HEK293T (cell line): ENCODE results near the gene CARMIL3.
"Not testable (repeated sequence)": the region's sequence is repeated elsewhere in the genome, so short reads cannot be mapped to it uniquely, and the experiment has no call there.

Experiments used
- CTCF ChIA-PET: fragments of 350-600 bp; formaldehyde crosslinking; extraction: SDS; loops from one replicate; lab custom pipeline; 2021; ENCODE audit warnings: antibody characterized with exemption, inconsistent platforms; lab: Yijun Ruan, JAX
- POLR2A ChIA-PET: fragments of 350-600 bp; formaldehyde crosslinking; extraction: SDS; loops from one replicate; lab custom pipeline; 2020; ENCODE audit warnings: antibody characterized with exemption, inconsistent platforms; lab: Yijun Ruan, JAX
- DNase-seq: peaks from one replicate; pipeline ENCODE4 v3.0.0; 2012; ENCODE audit warnings: mixed read lengths; ENCODE audit errors: extremely low spot score
- ARNT ChIP-seq: fragments of 450-650 bp; IDR thresholded peaks from 2 replicates; pipeline ENCODE4 v1.6.1; 2017; ENCODE audit warnings: mild to moderate bottlenecking
- BHLHE40 ChIP-seq: fragments of 450-650 bp; IDR thresholded peaks from 2 replicates; pipeline ENCODE4 v1.6.1; 2016; ENCODE audit warnings: mild to moderate bottlenecking, moderate library complexity, borderline replicate concordance
- CTBP1 ChIP-seq: fragments of 450-650 bp; IDR thresholded peaks from 2 replicates; pipeline ENCODE4 v1.6.1; 2016; ENCODE audit warnings: borderline replicate concordance
- ELF4 ChIP-seq: fragments of 450-650 bp; IDR thresholded peaks from 2 replicates; pipeline ENCODE4 v1.6.1; 2017; ENCODE audit warnings: antibody characterized with exemption
- FOXA1 ChIP-seq: fragments of 450-650 bp; IDR thresholded peaks from 2 replicates; pipeline ENCODE4 v1.6.1; 2016; ENCODE audit warnings: mild to moderate bottlenecking
- FOXK2 ChIP-seq: fragments of 450-650 bp; IDR thresholded peaks from 2 replicates; pipeline ENCODE4 v1.6.1; 2016; ENCODE audit warnings: mild to moderate bottlenecking
- FOXM1 ChIP-seq: fragments of 450-650 bp; IDR thresholded peaks from 2 replicates; pipeline ENCODE4 v1.6.1; 2017; ENCODE audit warnings: mild to moderate bottlenecking, borderline replicate concordance
- HDGF ChIP-seq: fragments of 450-650 bp; IDR thresholded peaks from 2 replicates; pipeline ENCODE4 v1.6.1; 2017; ENCODE audit warnings: antibody characterized with exemption, borderline replicate concordance
- L3MBTL2 ChIP-seq: fragments of 450-650 bp; conservative IDR thresholded peaks from 2 replicates; pipeline ENCODE4 v1.6.1; 2016; ENCODE audit warnings: mild to moderate bottlenecking
- LEF1 ChIP-seq: fragments of 450-650 bp; IDR thresholded peaks from 2 replicates; pipeline ENCODE4 v1.6.1; 2017; ENCODE audit warnings: mild to moderate bottlenecking, borderline replicate concordance
- NFRKB ChIP-seq: fragments of 450-650 bp; IDR thresholded peaks from 2 replicates; pipeline ENCODE4 v1.6.1; 2016; ENCODE audit warnings: mild to moderate bottlenecking, moderate library complexity
- PKNOX1 ChIP-seq: fragments of 450-650 bp; IDR thresholded peaks from 2 replicates; pipeline ENCODE4 v1.6.1; 2016
- SP1 ChIP-seq: fragments of 450-650 bp; IDR thresholded peaks from 2 replicates; pipeline ENCODE4 v1.6.1; 2017
- SUZ12 ChIP-seq: fragments of 450-650 bp; IDR thresholded peaks from 2 replicates; pipeline ENCODE4 v1.6.1; 2016; ENCODE audit warnings: mild to moderate bottlenecking
- TARDBP ChIP-seq: fragments of 450-650 bp; IDR thresholded peaks from 2 replicates; pipeline ENCODE4 v1.6.1; 2016
- ZNF384 ChIP-seq: fragments of 450-650 bp; IDR thresholded peaks from 2 replicates; pipeline ENCODE4 v1.6.1; 2016

The CARMIL3 gene

GRCh38 chr14:24031331-24031730 lies 20.5 kb upstream of the CARMIL3 start:
- POLR2A ChIA-PET, CTCF ChIA-PET, DNase-seq: not testable (repeated sequence)

DNA sequence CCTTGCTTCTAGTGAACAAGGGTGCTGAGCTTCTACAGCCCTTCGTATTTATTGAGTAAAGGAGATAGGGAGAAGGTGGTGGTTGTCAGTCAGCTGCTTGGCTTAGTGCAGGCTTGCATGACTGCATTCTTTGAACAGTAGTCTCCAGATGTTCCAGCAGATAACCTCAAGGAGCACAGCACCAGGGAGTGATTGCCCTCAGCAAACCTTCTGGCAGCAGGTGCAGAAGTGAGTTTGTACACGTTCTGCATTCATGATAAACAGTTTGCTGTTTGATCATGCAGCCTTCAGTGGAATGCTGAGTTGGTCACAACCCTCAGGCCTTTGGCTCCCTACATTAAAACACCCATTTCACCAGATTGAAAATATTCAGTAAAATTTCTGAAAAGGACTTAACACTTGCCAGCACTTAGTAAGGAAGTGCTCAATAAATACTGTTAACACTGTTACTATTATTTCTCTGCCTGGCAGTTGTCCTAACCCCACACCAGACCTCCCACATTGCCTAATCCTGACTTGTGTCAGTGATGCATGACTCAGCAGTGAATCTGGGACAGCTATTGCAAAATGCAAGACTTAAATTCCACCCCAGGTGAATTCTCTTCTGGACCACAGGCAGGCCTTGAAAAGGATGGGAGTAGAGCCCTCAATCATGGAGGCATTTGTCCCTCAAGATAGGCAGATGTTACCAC lies 18.9 kb upstream of the CARMIL3 start:
- TF ChIP-seq PKNOX1 (no peak), FOXK2 (no peak), ELF4 (no peak), SP1 (no peak), FOXM1 (no peak), HDGF (no peak), ARNT (no peak), FOXA1 (no peak), LEF1 (no peak), CTBP1 (no peak), ZNF384 (no peak), BHLHE40 (no peak), TARDBP (no peak), L3MBTL2 (no peak), SUZ12 (no peak), NFRKB (no peak)
- ChIA-PET CTCF (interaction anchor here (1.3 kb wide), 1 partner anchor 17 kb away, joined by 4 read pairs; no protein-coding TSS in a partner anchor), POLR2A (no interaction called here)
- no peak for DNase-seq

DNA sequence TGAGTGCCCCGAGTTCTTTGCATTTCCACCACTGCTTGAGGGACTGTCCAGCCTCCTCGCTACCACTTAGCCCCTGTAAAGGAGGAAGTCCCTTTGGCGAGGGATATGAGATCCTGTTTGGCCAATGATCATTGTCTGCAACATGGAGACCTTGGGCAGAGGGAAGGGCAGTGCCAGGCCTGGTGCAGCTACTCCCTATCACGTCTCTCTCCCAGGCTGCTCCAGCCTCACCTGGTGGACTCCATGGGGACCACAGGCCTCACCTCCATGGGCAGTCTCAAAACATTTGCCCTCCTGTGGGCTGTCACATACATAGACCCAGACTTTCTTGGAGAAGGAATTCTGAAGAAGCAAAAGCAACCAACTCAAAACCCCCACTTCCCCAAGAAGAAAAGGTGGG lies 16.0 kb upstream of the CARMIL3 start:
- not testable (repeated sequence) for DNase-seq
- ChIA-PET CTCF (interaction anchor here (0.8 to 1.1 kb wide), 2 partner anchors 23 to 73 kb away, joined by 3 read pairs; no protein-coding TSS in a partner anchor), POLR2A (interaction anchor here (0.6 to 1.0 kb wide), 3 partner anchors 16 to 79 kb away, joined by 3 to 5 read pairs (median 3); partner anchors contain the start of genes CARMIL3, DCAF11 and NRL)

DNA sequence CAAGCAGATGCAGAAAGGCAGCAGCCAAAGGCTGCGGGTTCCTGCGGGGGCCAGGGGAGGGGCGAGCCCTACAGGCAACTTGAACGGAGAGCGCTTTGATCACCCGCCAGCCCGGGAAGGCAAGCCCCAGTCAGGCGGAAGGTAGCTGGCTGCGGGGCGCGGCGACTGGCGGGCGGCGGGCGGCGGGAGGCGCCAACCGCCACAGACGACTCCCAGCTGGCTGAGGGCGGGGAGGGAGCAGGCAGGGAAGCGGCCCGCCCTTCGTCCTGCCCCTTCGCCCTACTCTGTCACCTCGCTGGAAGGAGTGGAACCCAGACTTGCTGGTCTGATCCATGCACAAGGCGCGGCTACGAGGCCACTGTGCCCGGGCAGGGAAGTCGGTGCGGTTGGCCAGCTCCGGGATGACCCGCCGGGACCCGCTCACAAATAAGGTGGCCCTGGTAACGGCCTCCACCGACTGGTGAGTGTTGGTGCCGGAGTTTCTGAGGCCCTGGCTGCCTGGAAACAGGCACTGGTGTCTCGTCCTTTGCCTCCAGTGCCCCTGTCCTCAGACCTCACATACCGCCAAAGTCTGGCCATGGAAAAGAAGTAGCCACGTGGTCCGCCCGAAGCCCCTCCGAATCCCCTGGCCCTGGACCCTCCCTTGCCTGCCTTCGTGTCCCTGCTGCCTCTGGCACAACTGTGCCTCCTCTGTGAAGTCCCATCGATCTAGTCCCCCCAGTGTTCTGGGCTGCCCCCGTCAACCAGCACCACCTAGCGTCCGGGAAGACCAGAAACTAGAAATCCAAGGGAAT lies 15.4 kb upstream of the CARMIL3 start:
- POLR2A ChIA-PET, result interaction anchor here (0.6 to 1.0 kb wide), 3 partner anchors 15 to 78 kb away, joined by 3 to 5 read pairs (median 3); partner anchors contain the start of genes CARMIL3, DCAF11 and NRL

DNA sequence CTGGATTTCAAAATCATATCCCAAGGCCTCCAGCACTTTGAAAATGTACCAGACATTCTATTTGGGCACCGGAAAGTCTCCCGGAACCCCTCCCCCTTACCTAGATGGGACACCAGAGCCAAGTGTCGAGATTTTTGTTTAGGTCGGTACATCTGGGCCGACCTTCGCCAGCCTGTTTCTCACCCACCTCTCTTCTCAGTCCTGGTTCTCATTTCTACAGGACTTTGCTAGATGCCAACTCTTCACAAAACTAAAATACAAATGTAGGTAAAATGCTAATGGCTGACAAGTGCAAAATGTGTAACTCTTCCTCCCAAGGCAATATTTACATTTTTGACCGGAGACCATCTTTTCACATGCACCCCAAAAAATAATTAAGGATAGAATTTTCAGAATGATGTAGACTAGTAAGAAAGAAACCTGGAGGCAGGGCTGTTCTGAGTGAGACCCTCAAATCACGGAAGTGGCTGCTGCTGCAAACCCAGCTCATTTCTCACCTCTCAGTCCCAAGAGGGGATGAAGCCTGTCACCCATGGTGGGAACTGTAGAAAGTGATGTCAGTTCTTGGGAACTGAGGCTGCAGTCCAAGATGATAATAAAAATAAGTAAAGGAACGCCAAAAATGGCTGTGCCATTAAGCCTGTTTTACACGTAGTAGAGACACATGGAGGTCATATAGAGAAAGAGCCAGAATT lies 14.7 kb upstream of the CARMIL3 start:
- CTCF ChIA-PET, POLR2A ChIA-PET: not testable (repeated sequence)

More for the DNA sequence above, 15.4 kb upstream of the CARMIL3 start:
- peak; percentile 71 for DNase-seq
- CTCF ChIA-PET, result interaction anchor here (0.8 to 1.1 kb wide), 2 partner anchors 22 to 72 kb away, joined by 3 read pairs; no protein-coding TSS in a partner anchor
- TF ChIP-seq BHLHE40 (no peak), L3MBTL2 (peak; percentile 85)

DNA sequence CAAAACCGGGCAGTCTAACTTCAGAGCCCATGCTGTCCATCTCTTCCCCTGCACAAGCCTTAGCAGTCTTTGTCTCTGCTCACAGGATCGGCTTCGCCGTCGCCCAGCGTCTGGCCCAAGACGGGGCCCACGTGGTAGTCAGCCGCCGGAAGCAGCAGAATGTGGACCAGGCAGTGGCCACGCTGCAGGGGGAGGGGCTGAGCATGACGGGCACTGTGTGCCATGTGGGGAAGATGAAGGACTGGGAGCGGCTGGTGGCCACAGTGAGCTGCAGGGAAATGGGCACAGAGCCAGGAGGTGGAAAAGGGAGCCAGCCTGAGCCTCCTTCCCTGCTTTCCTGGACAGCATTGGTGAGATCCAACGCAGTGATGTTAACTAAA lies 14.2 kb upstream of the CARMIL3 start:
- ChIA-PET POLR2A (no interaction called here), CTCF (no interaction called here)
- DNase-seq, result no peak
- TF ChIP-seq FOXK2 (no peak), L3MBTL2 (no peak), FOXA1 (no peak), PKNOX1 (no peak), HDGF (no peak), SP1 (no peak), FOXM1 (no peak), ELF4 (no peak), TARDBP (no peak), LEF1 (no peak), CTBP1 (no peak), ARNT (no peak), BHLHE40 (no peak), ZNF384 (no peak), NFRKB (no peak), SUZ12 (no peak)

More for the DNA sequence above, 14.7 kb upstream of the CARMIL3 start:
- DNase-seq, result not testable (repeated sequence)

- TF ChIP-seq FOXA1, result no peak
- TF ChIP-seq NFRKB, result no peak
- TF ChIP-seq ELF4, result no peak
- no peak for TF ChIP-seq TARDBP
- no peak for TF ChIP-seq SUZ12
- no peak for TF ChIP-seq HDGF
- no peak for TF ChIP-seq LEF1
- no peak for TF ChIP-seq ARNT
- DNase-seq, result no peak
- POLR2A ChIA-PET, result no interaction called here
- CTCF ChIA-PET, result no interaction called here
These were observed 13.1 kb upstream of the CARMIL3 start for GRCh38 chr14:24038686-24039085.
